IMR-90 (cell line): ENCODE results near the gene RAB11FIP4.

Experiments used
- CEBPB ChIP-seq: IDR thresholded peaks from 2 replicates; pipeline ENCODE4 v1.6.1; 2012; ENCODE audit warnings: low read depth, low read length, improper control_type of control experiment
- CHD1 ChIP-seq: IDR thresholded peaks from 2 replicates; pipeline ENCODE4 v1.6.1; 2012; ENCODE audit warnings: low read depth, low read length, improper control_type of control experiment
- CTCF ChIP-seq: conservative IDR thresholded peaks from 2 replicates; pipeline ENCODE4 v1.5.1; 2012; ENCODE audit warnings: mild to moderate bottlenecking, low read depth, low read length, improper control_type of control experiment
- ELK1 ChIP-seq: fragments of 150-350 bp; IDR thresholded peaks from 2 replicates; pipeline ENCODE4 v1.6.1; 2016; ENCODE audit warnings: low read depth, mild to moderate bottlenecking, low read length, moderate library complexity, borderline replicate concordance
- FOS ChIP-seq: fragments of 150-350 bp; IDR thresholded peaks from 2 replicates; pipeline ENCODE4 v1.6.1; 2016; ENCODE audit warnings: low read depth, low read length
- MAZ ChIP-seq: IDR thresholded peaks from 2 replicates; pipeline ENCODE4 v1.6.1; 2012; ENCODE audit warnings: low read depth, mild to moderate bottlenecking, low read length, improper control_type of control experiment, moderate library complexity, borderline replicate concordance
- MXI1 ChIP-seq: IDR thresholded peaks from 2 replicates; pipeline ENCODE4 v1.6.1; 2012; ENCODE audit warnings: low read depth, mild to moderate bottlenecking, low read length, moderate library complexity, borderline replicate concordance
- NFE2L2 ChIP-seq: fragments of 150-350 bp; IDR thresholded peaks from 2 replicates; pipeline ENCODE4 v1.6.1; 2016; ENCODE audit warnings: low read depth, mild to moderate bottlenecking, low read length
- POLR2A ChIP-seq: IDR thresholded peaks from 2 replicates; pipeline ENCODE4 v1.6.1; 2012; ENCODE audit warnings: mild to moderate bottlenecking, low read depth, low read length
- RAD21 ChIP-seq: IDR thresholded peaks from 2 replicates; pipeline ENCODE4 v1.6.1; 2012; ENCODE audit warnings: low read length, improper control_type of control experiment
- RCOR1 ChIP-seq: IDR thresholded peaks from 2 replicates; pipeline ENCODE4 v1.6.1; 2012; ENCODE audit warnings: mild to moderate bottlenecking, low read length, improper control_type of control experiment; ENCODE audit not compliant: insufficient replicate concordance
- RFX5 ChIP-seq: IDR thresholded peaks from 2 replicates; pipeline ENCODE4 v1.8.0; 2012; ENCODE audit warnings: low read depth, mild to moderate bottlenecking, low read length, moderate library complexity
- SMC3 ChIP-seq: fragments of 150-350 bp; IDR thresholded peaks from 2 replicates; pipeline ENCODE4 v1.6.1; 2016; ENCODE audit warnings: low read depth, mild to moderate bottlenecking, antibody characterized with exemption, low read length, moderate library complexity
- USF2 ChIP-seq: fragments of 150-350 bp; IDR thresholded peaks from 2 replicates; pipeline ENCODE4 v1.6.1; 2017; ENCODE audit warnings: mild to moderate bottlenecking, antibody characterized with exemption, low read length, low read depth

- TF ChIP-seq POLR2A = no peak
- TF ChIP-seq MAZ = no peak
- no peak for TF ChIP-seq CTCF
- TF ChIP-seq RAD21 = no peak
- TF ChIP-seq CEBPB = peak; percentile 76
- no peak for TF ChIP-seq RFX5
- no peak for TF ChIP-seq MXI1
- no peak for TF ChIP-seq ELK1
- TF ChIP-seq CHD1 = no peak
- TF ChIP-seq RCOR1 = no peak
- no peak for TF ChIP-seq NFE2L2
- no peak for TF ChIP-seq USF2
- no peak for TF ChIP-seq SMC3
- TF ChIP-seq FOS = no peak
Observed at GRCh38 chr17:31452101-31452500, 60.6 kb downstream of the RAB11FIP4 start.
